Hypothalamus (tissue), 51 donors: ENCODE results near the gene SENP1.
A peak's percentile ranks its signal among the peaks of the same experiment; 100 is the strongest.
"Not testable (repeated sequence)": the region's sequence is repeated elsewhere in the genome, so short reads cannot be mapped to it uniquely, and the experiment has no call there.

ENCODE experiments used
- DNase-seq, 51 donors: peaks; one replicate each; lab custom pipeline; 2025; lab: John Stamatoyannopoulos, UW

SENP1 gene

DNA sequence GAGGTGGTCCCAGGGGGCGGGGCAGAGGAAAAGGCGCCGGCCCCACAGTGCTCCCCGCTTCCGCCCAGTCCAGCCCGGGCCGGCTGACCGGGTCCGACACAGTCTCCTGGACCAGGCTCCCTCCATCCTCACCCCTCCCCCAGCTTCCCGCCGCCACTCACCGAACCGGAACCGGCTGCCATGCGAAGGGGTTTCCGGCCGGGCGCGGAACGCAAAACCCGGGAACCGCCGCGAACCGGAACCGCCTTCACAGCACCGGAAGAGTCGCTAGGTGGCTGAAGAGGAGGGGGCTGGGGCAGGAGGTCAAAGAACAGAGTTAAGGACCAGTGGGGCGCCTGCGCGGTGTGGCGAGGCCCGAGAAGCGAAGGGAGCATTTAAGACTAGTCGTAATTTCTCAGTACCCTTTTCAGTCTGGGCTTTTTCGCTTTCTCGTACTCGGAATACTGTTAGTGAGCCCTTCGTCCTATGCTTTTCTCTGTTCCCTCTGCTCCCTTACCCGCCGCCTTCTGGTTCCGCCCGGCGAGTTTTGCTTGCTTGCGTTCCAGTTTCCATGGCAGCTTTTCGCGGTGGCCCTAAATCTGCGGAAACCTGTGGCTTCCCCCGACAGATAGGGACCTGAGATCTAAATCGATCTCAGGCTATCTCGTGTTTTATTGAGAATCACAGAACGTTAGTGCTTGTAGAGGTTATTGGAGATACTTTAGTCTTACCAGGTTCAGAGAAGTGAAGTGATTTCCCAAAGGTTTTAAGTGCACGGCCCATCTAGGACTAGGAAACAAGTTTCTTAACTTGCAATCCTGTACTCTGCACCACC is at the start of gene SENP1:
Gene SENP1, minus strand, starts transcription at position 213 of the 814 bp plus-strand sequence. CDS start 4,607 bp downstream, outside the sequence.
- DNase-seq = peak; percentile 62 to 95 (median 87)

DNA sequence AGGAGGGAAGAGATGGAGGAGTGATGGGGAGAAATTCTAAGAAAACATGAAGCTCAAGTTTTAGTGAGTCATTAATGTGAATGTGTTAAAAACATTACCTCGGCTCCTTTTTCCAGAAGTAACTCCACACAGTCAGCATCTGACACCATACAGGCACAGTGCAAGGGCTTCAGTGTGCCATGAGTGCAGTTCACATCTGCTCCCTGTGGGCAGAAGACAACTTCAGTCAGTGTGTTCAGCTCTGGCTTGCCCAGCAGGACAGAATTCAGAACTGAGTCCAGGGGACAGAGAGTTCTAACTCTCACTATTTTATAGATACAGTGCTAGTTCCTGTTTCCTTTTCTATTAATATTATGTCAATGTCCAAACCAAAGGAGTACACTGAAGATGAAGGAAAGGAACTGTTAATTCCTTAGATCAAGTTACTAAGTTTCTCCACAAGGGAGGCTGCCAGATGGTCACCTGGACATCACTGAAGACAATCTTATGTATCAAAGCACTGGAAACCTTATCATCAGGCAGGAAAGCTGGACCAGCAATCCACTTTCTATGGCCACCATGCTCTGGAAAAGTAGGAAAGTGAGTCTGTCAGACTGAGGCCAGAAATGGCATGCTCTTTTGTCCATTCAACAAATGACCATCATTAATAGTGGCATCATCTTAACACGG is 45.4 kb upstream of the SENP1 start:
- peak in 1 of 51 donors; percentile 11 for DNase-seq

DNA sequence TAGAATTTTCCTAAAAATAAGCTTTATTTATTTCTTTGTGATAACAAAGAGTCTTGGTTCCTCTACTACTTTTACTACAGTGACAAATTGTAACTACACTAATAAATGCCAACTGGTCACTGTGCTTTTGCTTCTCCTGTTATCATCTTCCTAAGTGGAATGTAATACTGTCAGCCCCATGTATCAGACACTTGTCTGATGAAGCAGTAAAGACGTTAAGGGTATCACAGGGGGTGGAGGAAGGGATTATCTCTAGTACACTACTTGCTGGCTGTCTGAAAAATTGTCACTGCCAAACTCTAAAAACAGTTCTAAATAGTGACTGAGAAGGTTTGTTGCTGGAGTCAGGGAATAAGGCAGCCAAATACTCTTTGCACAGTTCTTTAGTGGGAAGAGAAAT is 40.1 kb upstream of the SENP1 start:
- no peak for DNase-seq

DNA sequence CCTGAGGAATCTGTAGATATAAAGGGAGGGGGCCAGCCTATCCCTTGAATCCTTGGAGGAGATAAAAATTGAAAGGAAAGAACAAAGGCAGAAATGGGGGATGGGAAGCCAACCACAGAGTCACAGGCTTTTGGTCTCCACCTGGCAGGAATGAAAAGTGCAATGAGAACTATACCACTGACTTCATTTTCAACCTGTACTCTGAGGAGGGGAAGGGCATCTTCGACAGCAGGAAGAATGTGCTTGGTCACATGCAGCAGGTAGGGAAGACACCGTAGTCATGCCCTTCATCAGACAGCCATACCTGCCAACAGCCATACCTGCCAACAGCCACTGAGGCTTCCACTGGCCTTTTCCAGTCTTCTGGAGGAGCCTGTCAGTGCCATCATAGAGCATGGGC is 38.0 kb upstream of the SENP1 start:
- no peak for DNase-seq

DNA sequence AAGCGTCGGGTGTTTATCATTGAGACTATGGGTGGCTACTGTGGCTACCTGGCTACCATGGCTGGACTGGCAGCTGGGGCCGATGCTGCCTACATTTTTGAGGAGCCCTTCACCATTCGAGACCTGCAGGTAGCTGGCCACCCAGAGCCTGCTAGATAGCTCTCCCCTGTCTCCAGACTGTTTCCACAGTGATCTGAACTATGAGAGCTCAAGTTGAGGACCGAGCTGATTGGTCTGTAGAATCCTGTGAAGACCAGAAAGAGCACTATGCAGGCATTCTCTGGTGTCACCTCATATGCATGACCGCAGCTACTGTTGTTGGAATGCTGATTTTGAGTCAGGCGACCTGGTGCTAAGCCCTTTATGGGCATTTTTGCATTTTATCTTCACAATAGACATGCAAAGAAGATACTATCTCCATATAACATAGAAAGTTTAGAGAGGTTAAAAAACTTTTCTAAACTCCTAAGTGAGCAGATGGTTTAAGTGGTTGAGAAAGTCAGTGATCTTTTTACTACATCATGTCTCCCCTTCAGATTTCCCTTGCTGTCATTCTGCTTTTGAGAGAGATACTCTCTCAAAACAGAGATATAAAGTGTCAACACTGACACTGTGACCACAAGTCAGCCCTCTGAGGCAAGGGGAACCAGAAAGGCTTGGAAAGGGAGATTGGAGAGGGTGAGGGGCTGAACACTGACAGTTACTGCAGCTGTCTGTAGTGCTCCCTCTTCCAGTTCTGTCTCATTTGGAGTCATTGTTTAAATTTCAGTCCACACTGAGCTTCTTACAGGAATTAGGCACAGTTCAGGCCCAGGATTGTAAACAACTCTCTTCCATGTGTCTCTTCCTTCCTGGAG is 37.2 kb upstream of the SENP1 start:
- DNase-seq = no peak

DNA sequence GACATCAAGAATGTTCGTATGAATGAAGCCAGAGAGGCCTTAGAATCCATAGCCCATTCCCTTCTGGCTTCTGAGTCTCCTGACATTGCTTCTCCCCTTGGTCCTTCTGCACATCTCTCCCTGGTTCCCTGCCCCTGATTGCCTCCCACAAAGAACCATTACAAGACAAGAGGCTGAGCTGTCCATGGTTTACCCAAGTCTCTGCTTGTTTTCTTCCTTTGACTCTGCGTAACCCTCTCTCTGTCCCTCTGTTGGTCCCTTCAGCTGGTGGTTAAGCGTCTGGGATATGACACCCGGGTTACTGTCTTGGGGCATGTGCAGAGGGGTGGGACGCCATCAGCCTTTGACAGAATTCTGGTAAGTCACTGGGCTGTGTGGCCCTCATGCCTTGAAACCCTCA is 29.1 kb upstream of the SENP1 start:
- no peak for DNase-seq

DNA sequence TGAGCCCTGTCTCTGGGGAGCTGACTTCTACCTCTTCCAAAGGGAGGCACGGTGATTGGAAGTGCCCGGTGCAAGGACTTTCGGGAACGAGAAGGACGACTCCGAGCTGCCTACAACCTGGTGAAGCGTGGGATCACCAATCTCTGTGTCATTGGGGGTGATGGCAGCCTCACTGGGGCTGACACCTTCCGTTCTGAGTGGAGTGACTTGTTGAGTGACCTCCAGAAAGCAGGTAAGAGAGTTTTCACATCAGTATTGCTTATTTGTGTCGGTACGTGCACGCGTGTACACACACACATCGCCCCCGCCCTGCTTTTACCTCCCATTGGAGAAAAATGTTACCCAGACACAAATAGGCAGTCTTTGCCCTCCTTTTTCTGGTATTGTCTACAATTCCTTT is 26.9 kb upstream of the SENP1 start:
- no peak for DNase-seq

DNA sequence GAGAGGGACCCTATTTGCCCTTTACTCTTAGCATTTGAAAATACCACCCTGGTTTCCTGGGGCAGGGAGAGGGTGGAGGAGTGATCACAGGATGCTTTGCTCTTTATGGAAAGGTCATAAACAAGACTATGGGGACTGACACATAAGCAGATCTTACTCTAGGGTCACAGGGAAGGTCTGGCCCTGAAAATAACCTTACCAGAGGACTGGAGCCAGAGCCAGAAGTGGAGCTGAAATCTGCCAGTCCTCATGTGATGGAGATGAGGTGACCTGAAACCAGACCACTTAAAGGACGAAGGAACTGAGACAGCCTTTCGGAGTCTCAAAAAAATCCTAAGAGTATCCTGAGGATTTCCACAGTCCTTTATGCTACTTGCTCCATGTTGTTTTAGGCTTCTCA is 25.6 kb upstream of the SENP1 start:
- DNase-seq = no peak

DNA sequence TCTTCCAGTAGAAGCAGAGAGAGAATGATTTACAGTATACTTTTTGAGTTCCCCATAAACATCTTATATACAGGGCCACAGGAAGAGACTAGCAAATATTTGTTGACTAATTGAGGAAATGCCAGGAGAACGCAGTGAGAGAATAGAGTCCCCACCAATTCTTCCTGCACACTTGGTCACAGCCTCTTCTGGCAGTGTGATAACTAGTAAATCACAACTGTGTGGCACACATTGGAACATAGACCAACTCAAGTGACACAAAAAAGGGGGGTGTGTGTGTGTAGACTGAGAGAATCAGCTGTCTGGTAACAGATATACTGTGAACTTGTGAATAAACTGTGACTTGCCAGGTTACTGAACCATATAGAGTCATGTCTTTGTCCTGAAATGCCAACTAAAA is 23.5 kb upstream of the SENP1 start:
- DNase-seq = no peak

DNA sequence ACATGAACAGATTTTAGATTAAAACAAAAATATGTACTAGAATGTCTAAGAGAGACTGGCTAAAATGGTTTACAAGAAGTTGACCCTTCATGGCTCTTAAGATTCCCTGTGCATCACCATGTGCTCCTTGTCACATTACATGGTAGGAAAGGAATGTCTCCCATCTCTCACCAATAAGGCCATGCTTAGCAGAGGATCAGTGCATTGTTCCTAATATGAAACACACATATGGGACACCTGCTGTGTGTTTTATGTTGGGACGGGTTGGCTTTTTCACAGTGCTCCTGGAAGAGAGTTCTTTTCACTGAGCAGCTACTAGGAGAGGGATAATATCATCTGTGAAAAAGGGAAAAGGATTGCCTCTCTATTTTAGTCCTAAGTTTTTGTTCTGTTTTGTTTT is 22.9 kb upstream of the SENP1 start:
- no peak for DNase-seq

DNA sequence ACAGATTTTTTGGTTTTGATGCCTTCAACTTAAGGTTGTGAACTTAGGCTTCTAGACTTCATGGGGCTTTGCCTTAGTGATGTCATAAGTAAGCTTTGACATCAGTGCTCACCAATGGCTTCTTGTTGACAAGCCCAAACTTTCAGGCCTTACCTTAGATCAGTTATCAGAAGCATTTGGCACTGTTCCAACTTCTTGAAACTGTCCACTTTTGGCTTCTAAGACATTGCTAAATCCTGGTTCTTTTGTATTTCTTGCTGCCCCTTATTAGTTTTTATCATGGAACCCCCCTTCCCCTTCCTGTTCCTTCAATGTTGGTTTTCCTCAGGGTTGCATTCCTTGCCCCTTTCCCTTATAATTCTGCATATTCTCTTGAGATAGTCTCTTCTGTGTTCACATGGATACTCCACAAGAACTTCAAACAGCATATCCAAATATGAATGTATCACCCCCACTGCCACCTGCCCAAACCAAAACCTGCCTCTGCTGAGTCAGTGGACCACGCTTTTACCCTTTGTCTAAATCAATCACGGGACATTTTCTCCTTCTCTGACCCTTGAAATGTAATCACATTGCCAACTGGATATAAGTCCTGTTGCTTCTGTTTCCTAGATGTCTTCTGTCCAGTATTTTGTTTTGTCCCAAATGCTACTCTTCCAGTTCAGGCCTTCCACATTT is 21.2 kb upstream of the SENP1 start:
- DNase-seq = no peak

DNA sequence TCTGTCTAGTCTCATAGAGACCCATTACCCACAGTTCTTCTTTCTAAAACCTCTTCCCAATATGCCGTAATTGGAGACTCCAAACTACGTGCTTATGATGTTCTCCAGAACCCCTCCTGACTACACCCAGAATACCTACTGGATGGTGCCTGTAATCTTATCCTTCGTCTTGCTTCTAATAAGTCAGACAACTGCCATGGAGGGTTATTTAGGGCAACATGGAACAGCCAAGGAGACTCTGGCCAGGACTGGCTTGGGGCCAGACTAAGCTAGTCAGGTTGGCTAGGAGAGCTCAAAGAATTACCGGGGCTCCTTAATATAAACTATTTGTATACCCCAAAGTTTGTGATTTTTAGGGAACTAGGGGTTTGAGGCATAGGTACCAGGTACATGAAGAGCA is 20.1 kb upstream of the SENP1 start:
- peak in 4 of 51 donors; percentile 0 to 6 (median 1) for DNase-seq

DNA sequence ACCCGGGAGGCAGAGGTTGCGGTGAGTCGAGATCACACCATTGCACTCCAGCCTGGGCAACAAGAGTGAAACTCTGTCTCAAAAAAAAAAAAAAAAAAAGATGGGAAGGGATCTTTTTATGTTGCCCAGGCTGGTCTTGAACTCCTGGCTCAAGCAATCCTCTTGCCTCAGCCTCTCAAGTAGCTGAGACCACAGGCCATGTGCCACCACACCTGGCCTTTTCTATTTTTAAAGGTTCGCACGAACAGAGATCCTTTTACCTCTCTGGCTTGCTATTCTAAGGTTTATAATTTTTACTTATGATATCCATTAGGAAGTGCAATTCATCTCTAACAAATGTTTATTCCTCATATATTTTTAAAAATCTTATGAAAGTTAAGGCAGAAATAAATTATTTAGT is 19.7 kb upstream of the SENP1 start:
- DNase-seq = not testable (repeated sequence)

DNA sequence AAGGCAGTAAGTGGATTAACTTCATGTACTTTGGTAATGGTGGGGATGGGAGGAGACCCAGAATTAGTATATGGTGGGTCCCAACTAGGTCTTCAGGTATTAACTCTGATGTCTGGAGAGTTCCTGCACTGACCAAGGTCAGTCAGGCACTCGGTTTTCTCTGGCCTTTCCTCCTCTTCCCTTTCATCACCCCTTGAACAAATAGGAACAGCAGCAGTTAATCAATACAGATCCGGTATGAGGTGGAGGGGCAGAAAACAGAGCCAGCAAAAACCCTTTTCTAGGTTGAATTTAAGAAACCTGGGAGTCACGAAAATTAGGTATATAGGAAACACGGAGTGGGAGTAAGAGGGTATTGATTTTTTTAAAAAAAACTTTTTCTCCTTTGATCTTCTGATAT is 17.3 kb upstream of the SENP1 start:
- DNase-seq = no peak

DNA sequence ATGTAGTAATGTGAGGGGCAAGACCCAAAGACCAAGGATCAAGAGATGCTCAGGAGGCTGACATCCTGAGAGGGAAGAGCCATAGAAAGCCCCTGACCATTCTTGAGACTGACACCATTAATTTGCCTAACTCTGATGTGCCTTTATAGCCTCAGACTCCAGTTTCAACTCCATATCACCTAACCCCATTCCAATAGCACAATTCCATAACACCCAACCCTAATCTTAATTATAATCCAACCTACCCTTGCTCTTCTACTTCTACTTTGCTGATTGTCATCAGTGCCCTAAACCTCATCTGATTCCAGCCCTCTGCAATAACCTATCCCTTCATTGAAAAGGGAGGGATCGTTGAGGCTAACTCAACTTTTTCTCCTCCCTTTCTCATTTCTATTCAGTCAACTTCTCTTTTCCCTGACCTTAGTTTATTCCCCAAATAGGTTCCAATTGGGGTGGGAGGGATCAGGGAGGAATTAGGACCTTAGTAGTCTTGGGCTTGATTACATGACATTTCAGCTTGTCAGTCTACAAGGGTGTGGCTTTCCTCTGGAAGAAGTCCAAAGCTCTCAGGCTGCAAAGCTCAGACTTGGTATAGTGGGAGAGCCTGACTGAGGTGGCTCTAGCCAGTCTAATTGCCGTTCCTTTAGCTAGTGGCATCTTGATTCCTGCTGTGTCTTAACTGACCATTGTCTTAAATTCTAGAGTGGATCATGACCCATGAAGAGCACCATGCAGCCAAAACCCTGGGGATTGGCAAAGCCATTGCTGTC is 16.4 kb upstream of the SENP1 start:
- no peak for DNase-seq

DNA sequence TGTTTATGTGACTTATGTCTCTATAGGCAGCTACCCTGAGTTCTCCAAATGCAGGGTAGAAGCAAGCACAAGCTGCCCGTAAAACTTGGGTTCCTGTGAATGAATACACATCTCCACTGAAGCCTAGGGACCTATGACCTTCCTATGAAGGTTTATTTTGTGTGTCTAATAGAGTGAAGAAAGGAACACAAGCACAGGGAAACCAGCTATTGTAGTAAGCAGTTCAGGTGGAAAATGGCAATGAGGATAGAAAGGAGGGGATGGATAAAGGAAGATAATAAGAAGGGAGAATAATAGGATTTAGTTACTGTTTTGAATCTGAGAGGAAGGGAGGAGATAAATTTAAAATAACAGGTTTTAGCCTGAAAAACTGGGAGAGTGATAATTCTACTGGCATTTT is 15.6 kb upstream of the SENP1 start:
- DNase-seq = no peak

DNA sequence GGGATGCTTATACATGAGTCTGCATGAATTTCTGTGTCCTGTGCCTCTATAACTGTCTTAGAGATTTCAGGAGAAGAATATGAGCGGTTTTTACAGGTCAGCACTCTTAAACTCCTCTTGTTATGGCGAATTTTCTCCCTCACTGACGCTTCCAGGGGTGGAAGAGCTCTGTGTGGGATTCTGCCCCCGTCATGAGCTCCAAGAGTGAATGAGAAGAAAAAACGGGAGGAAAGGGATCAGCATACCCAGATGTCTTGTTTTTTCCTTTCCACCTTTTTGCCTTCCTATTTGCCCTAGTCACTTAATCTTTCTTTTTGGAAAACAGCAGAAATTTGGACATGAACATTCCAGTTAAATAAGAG is 13.9 kb upstream of the SENP1 start:
- DNase-seq = peak in 1 of 51 donors; percentile 23

DNA sequence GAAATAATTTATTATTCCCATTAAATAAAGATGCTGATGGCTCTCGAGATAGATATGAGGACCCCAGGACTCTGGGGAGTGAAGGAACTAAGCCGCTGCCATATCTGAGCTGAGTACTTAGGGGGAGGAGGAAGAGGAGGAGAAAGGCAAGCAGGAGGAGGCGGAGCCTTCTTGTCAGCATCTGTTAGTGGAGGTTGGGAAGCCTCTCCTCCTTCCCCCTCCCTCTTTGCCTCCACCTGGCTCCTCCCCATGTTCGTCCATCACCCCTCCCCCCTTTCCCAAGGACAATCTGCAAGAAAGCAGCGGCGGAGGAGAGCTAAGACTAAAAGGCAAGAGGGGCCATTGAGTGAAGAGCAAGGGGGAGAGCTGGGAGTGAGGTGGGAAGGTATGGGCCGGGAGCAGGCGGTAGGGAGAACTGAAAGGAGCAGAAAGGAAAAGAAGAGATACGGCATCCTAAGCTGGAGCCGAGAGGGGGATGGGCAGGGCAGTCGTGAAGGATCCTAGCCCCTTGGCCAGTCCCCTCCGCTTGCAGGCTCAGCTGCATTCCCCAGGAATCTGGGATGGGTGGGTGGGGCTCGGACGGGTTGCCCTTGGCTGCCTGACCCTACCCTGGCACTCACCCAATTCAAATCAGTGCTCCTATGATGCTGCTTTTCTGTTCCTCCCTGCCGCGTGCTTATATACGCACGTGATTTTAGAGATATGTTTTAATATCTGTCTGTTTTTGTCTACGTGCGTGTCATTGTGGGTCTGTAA is 13.4 kb upstream of the SENP1 start, which contains the start of gene PFKM:
Gene PFKM, plus strand, starts transcription at position 287 of the 756 bp plus-strand sequence. CDS start 3,411 bp downstream, outside the sequence.
- peak in 48 of 51 donors; percentile 5 to 86 (median 50) for DNase-seq

DNA sequence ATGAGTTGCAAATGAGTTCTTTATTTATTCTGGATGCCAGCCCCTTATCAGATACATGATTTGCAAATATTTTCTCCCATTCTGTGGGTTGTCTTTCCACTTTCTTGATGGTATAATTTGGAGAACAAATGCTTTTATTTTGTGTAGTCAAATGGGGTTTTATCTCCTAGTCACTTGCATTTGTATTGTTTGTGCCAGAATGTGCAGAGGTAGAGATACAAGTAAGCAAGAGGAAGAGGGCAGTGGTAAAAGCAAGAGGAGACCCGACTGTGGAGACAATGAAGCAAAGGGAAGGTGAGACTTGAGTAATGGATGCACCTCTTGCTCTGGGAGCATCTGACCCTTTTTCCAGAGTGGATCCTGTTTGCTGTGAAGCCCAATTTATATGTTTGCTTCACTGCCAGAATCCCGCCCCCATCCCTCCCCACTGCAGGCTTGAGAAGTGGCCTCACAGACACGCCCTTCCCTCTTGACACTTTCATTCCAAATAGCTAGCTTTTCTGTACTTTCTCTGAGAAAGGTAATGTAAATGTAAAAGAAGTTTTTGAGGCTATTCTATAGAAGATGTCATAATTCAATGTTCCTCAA is 12.5 kb upstream of the SENP1 start:
- DNase-seq = no peak
